WTC11 (cell line): ENCODE data around the gene MOGAT1.

ENCODE experiments used
- ATF3 ChIP-seq: sonication (generic); formaldehyde crosslinking; conservative IDR thresholded peaks from 2 replicates; pipeline ENCODE4 v1.8.1; 2022; ENCODE audit warnings: mild to moderate bottlenecking, missing genetic modification reagents
- CTCF ChIP-seq: fragments of 200-600 bp; IDR thresholded peaks from 2 replicates; pipeline ENCODE4 v1.8.0; 2022; ENCODE audit warnings: antibody characterized with exemption
- EMX1 ChIP-seq: fragments of 250-450 bp; sonication (Bioruptor Pico); IDR thresholded peaks from 2 replicates; pipeline ENCODE4 v1.8.0; 2021; ENCODE audit warnings: mild to moderate bottlenecking
- NFYB ChIP-seq: sonication (generic); formaldehyde crosslinking; conservative IDR thresholded peaks from 2 replicates; pipeline ENCODE4 v1.8.0; 2022; ENCODE audit warnings: low read depth, missing genetic modification reagents
- PRDM15 ChIP-seq: sonication (generic); formaldehyde crosslinking; IDR thresholded peaks from 2 replicates; pipeline ENCODE4 v1.8.0; 2022; ENCODE audit warnings: missing genetic modification reagents
- RELA ChIP-seq: sonication (generic); formaldehyde crosslinking; IDR thresholded peaks from 2 replicates; pipeline ENCODE4 v1.8.1; 2022; ENCODE audit warnings: missing genetic modification reagents, mild to moderate bottlenecking, borderline replicate concordance
- STAT6 ChIP-seq: sonication (generic); formaldehyde crosslinking; conservative IDR thresholded peaks from 2 replicates; pipeline ENCODE4 v1.8.1; 2023; ENCODE audit warnings: mild to moderate bottlenecking, low read depth, missing genetic modification reagents, moderate library complexity
- ZNF416 ChIP-seq: fragments of 250-450 bp; sonication (Bioruptor Pico); IDR thresholded peaks from 2 replicates; pipeline ENCODE4 v1.9.0; 2021; ENCODE audit warnings: mild to moderate bottlenecking, inconsistent platforms
- TF ChIP-seq, protein P1 (sequence below): sonication (generic); formaldehyde crosslinking; IDR thresholded peaks from 2 replicates; pipeline ENCODE4 v1.8.0; 2022; ENCODE audit warnings: mild to moderate bottlenecking, missing genetic modification reagents
- TF ChIP-seq, protein P2 (sequence below): fragments of 250-450 bp; sonication (Bioruptor Pico); conservative IDR thresholded peaks from 2 replicates; pipeline ENCODE4 v1.9.0; 2021; ENCODE audit warnings: mild to moderate bottlenecking
- TF ChIP-seq, protein P3 (sequence below): sonication (generic); formaldehyde crosslinking; IDR thresholded peaks from 2 replicates; pipeline ENCODE4 v1.8.0; 2022; ENCODE audit warnings: mild to moderate bottlenecking, missing genetic modification reagents
- TF ChIP-seq, protein P4 (sequence below): sonication (generic); formaldehyde crosslinking; IDR thresholded peaks from 2 replicates; pipeline ENCODE4 v1.8.1; 2022; ENCODE audit warnings: low read depth, missing genetic modification reagents, borderline replicate concordance
- TF ChIP-seq, protein P5 (sequence below): sonication (generic); formaldehyde crosslinking; IDR thresholded peaks from 2 replicates; pipeline ENCODE4 v1.8.1; 2023; ENCODE audit warnings: mild to moderate bottlenecking, missing genetic modification reagents, borderline replicate concordance
- TF ChIP-seq, protein P6 (sequence below): sonication (generic); formaldehyde crosslinking; IDR thresholded peaks from 2 replicates; pipeline ENCODE4 v1.8.1; 2023; ENCODE audit warnings: mild to moderate bottlenecking, moderate library complexity, missing genetic modification reagents

- TF ChIP-seq, protein P1, sequence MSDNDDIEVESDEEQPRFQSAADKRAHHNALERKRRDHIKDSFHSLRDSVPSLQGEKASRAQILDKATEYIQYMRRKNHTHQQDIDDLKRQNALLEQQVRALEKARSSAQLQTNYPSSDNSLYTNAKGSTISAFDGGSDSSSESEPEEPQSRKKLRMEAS, result no peak
- no peak for TF ChIP-seq CTCF
- no peak for TF ChIP-seq RELA (CRISPR knock-in tag)
- TF ChIP-seq PRDM15 (CRISPR knock-in tag), result no peak
- no peak for TF ChIP-seq ZNF416
- no peak for TF ChIP-seq STAT6 (CRISPR knock-in tag)
- no peak for TF ChIP-seq ATF3 (CRISPR knock-in tag)
- TF ChIP-seq EMX1, result no peak
- TF ChIP-seq, protein P2, sequence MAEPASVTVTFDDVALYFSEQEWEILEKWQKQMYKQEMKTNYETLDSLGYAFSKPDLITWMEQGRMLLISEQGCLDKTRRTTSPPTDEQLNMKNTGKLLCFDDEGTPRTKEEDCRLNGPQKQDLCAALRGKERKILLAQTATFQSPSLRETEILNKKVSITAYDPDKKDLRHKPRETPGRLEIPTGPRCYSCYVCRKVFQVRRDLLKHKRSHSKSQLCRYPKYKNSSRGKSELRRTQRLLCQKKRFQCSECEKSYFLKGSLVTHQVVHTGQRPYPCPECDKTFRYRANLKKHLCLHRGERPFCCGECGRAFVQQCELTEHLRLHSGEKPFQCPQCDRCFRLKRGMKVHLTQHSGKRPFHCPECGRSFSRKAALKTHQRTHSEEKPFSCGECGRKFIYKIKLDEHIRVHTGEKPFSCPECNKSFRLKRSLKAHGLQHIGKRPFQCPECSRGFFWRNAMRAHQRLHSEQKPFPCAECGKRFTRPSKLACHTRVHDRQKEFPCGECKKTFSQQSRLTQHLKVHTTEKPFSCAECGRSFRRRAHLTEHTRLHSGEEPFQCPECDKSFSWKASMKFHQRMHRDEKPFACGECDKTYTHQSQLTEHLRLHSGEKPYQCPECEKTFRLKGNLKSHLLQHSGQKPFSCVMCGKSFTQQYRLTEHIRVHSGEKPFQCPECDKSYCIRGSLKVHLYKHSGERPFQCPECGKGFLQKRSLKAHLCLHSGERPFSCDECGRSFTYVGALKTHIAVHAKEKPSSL, result no peak
- TF ChIP-seq, protein P3, sequence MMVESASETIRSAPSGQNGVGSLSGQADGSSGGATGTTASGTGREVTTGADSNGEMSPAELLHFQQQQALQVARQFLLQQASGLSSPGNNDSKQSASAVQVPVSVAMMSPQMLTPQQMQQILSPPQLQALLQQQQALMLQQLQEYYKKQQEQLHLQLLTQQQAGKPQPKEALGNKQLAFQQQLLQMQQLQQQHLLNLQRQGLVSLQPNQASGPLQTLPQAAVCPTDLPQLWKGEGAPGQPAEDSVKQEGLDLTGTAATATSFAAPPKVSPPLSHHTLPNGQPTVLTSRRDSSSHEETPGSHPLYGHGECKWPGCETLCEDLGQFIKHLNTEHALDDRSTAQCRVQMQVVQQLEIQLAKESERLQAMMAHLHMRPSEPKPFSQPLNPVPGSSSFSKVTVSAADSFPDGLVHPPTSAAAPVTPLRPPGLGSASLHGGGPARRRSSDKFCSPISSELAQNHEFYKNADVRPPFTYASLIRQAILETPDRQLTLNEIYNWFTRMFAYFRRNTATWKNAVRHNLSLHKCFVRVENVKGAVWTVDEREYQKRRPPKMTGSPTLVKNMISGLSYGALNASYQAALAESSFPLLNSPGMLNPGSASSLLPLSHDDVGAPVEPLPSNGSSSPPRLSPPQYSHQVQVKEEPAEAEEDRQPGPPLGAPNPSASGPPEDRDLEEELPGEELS, result no peak
- TF ChIP-seq NFYB, result no peak
- TF ChIP-seq, protein P4, sequence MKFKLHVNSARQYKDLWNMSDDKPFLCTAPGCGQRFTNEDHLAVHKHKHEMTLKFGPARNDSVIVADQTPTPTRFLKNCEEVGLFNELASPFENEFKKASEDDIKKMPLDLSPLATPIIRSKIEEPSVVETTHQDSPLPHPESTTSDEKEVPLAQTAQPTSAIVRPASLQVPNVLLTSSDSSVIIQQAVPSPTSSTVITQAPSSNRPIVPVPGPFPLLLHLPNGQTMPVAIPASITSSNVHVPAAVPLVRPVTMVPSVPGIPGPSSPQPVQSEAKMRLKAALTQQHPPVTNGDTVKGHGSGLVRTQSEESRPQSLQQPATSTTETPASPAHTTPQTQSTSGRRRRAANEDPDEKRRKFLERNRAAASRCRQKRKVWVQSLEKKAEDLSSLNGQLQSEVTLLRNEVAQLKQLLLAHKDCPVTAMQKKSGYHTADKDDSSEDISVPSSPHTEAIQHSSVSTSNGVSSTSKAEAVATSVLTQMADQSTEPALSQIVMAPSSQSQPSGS, result no peak
- TF ChIP-seq, protein P5, sequence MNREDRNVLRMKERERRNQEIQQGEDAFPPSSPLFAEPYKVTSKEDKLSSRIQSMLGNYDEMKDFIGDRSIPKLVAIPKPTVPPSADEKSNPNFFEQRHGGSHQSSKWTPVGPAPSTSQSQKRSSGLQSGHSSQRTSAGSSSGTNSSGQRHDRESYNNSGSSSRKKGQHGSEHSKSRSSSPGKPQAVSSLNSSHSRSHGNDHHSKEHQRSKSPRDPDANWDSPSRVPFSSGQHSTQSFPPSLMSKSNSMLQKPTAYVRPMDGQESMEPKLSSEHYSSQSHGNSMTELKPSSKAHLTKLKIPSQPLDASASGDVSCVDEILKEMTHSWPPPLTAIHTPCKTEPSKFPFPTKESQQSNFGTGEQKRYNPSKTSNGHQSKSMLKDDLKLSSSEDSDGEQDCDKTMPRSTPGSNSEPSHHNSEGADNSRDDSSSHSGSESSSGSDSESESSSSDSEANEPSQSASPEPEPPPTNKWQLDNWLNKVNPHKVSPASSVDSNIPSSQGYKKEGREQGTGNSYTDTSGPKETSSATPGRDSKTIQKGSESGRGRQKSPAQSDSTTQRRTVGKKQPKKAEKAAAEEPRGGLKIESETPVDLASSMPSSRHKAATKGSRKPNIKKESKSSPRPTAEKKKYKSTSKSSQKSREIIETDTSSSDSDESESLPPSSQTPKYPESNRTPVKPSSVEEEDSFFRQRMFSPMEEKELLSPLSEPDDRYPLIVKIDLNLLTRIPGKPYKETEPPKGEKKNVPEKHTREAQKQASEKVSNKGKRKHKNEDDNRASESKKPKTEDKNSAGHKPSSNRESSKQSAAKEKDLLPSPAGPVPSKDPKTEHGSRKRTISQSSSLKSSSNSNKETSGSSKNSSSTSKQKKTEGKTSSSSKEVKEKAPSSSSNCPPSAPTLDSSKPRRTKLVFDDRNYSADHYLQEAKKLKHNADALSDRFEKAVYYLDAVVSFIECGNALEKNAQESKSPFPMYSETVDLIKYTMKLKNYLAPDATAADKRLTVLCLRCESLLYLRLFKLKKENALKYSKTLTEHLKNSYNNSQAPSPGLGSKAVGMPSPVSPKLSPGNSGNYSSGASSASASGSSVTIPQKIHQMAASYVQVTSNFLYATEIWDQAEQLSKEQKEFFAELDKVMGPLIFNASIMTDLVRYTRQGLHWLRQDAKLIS, result no peak
- TF ChIP-seq, protein P6, sequence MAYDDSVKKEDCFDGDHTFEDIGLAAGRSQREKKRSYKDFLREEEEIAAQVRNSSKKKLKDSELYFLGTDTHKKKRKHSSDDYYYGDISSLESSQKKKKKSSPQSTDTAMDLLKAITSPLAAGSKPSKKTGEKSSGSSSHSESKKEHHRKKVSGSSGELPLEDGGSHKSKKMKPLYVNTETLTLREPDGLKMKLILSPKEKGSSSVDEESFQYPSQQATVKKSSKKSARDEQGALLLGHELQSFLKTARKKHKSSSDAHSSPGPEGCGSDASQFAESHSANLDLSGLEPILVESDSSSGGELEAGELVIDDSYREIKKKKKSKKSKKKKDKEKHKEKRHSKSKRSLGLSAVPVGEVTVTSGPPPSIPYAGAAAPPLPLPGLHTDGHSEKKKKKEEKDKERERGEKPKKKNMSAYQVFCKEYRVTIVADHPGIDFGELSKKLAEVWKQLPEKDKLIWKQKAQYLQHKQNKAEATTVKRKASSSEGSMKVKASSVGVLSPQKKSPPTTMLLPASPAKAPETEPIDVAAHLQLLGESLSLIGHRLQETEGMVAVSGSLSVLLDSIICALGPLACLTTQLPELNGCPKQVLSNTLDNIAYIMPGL, result no peak
These were observed 76.2 kb downstream of the MOGAT1 start for GRCh38 chr2:222747526-222748160.
